Heart left ventricle (tissue), 16 donors: ENCODE results near the gene CLSTN3. TPM values are rescaled to one million over a fixed set of nuclear protein-coding genes. Genes with fewer than 3 reads are reported as not detected.

ENCODE experiments used
- ATAC-seq, 4 donors: fragments of 200-7000 bp; cut with Tn5 transposase; one replicate each; pipeline ENCODE4 v1.9.1; 2020 to 2022; ENCODE audit warnings: moderate library complexity in 4 of 4, mild to moderate bottlenecking in 3 of 4, moderate number of reproducible peaks in 1 of 4
- DNase-seq, 5 donors: peaks; one replicate each; pipeline ENCODE4 v3.0.0-alpha.2; 2020
- H3K27ac ChIP-seq, 12 donors: fragments of 200-600 bp; sonication (generic) in 4 of 12; one replicate each; pipeline versions ENCODE4 v1.5.0 to v1.8.0; 2016 to 2022; ENCODE audit warnings: mild to moderate bottlenecking in 2 of 12
- H3K27me3 ChIP-seq, 9 donors: fragments of 200-600 bp; sonication (generic) in 2 of 9; one replicate each; pipeline versions ENCODE4 v1.5.1 to v1.8.0; 2016 to 2022; ENCODE audit warnings: mild to moderate bottlenecking in 3 of 9
- H3K36me3 ChIP-seq, 9 donors: fragments of 200-600 bp; sonication (generic) in 2 of 9; one replicate each; pipeline versions ENCODE4 v1.5.0 to v1.8.0; 2018 to 2022; ENCODE audit warnings: mild to moderate bottlenecking in 2 of 9
- H3K4me1 ChIP-seq, 12 donors: fragments of 200-600 bp; sonication (generic) in 4 of 12; one replicate each; pipeline versions ENCODE4 v1.5.0 to v1.8.0; 2016 to 2022; ENCODE audit warnings: mild to moderate bottlenecking in 3 of 12
- H3K4me3 ChIP-seq, 12 donors: fragments of 200-600 bp; sonication (generic) in 4 of 12; one replicate each; pipeline versions ENCODE4 v1.5.0 to v1.8.0; 2017 to 2022; ENCODE audit warnings: mild to moderate bottlenecking in 9 of 12, moderate library complexity in 4 of 12
- H3K9me3 ChIP-seq, 12 donors: fragments of 200-600 bp; sonication (generic) in 4 of 12; one replicate each; pipeline versions ENCODE4 v1.5.0 to v1.8.0; 2016 to 2022; ENCODE audit warnings: mild to moderate bottlenecking in 1 of 12
- CTCF ChIP-seq, 12 donors: fragments of 200-600 bp; sonication (generic) in 4 of 12; IDR thresholded peaks; one replicate each; pipeline versions ENCODE4 v1.5.0 to v1.8.0; 2018 to 2022; ENCODE audit warnings: antibody characterized with exemption in 12 of 12, mild to moderate bottlenecking in 5 of 12
- POLR2A ChIP-seq, 2 donors: fragments of 450-650 bp; IDR thresholded peaks; one replicate each; pipeline ENCODE4 v1.6.1; 2017; ENCODE audit warnings: antibody characterized with exemption in 2 of 2, mild to moderate bottlenecking in 2 of 2, moderate library complexity in 2 of 2
- WGBS, 4 donors: extraction: QIAGEN DNeasy Blood & Tissue Kit in 2 of 4; methylation state at CpG; one replicate each; pipeline versions ENCODE4 v1.1.5 to v1.1.7; 2013 to 2018; 5-methylcytosine and 5-hydroxymethylcytosine counted together
- intact Hi-C, 10 donors: fragments of 100-400 bp; cut with DNase I; formaldehyde crosslinking; loops; one replicate each; pipeline versions ENCODE4 v1.11.1 to v1.14.2; 2022
- polyA plus RNA-seq, 2 donors: library from polyadenylated mRNA; stranded (reverse); fragments of 200-250 nt; gene quantifications; one replicate each; pipeline ENCODE4 v1.2.3, GENCODE V29; 2013
- total RNA-seq, 9 donors: library from RNA; depleted of rRNA in 2 of 9; stranded (reverse); fragments of >200 nt in 2 of 9; fragmentation: NEBNext Ultra II Directional in 3 of 9; extraction: Animal tissue kit (Norgen Biotek cat#: 25700) in 3 of 9; gene quantifications; one replicate each; pipeline versions ENCODE4 v1.1.0 to v1.2.4, GENCODE V29; 2016 to 2023
- donor health status: ischemic (EF 13 %, LVEDD 7.1; RV severe dilation, severe dysfunction).
- donor health status: healthy with polysubstance abuse.
- donor health status: DM: no; HTN: yes; CAD: no.
- donor health status: DM: no; HTN: no; CAD: no.
- donor health status: ischemic (EF 25% LVEDD 6.9; RV normal size, moderate dysfunction).
- donor health status: ischemic (EF 25% LVEDD 5.7; RV mildly dilated, moderate dysfunction).
- donor health status: healthy.
- donor health status: DM: yes; HTN: yes; CAD: no.
- donor health status: ischemic (EF 35%, LVEDD 5.7; RV mildly dilated, moderate dysfunction).
- donor health status: nonischemic (EF 11% LVEDD 7.7; RV severe dilation, severe dysfunction).
- donor health status: DM: yes; HTN: yes; CAD: no.
- donor health status: PGD.
- donor health status: ischemic (EF 29% LVEDD 5.4; RV normal size, mild dysfunction).
- donor health status: nonischemic (EF 23%, LVEDD 6.1; RV moderate dilation, normal function).

Gene CLSTN3
- total and polyA plus RNA-seq, 11 donors, result 3.1 to 18.7 (median 4.1) TPM

DNA sequence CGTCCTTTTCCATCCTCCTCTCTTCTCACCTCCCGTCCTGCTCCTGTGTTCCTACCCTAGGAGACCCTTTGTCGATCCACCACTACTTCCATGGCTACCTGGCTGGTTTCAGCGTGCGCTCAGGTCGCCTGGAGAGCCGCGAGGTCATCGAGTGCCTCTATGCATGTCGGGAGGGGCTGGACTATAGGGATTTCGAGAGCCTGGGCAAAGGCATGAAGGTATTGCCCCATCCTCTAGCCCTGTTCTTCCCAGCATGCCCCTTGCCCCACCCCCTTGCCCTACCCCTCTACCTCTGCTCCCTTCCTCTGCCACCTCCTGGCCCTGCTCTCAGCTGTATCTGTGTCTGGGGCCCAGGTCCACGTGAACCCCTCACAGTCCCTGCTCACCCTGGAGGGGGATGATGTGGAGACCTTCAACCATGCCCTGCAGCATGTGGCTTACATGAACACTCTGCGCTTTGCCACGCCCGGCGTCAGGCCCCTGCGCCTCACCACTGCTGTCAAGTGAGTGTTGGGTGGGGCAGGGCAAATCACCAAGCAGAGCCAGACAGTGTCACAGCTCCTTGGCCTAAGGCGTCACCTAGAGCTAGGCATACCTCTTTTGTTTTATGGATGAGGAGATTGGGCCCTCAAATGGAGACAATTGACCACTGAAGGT is 12.8 kb downstream of the CLSTN3 start:
- 95 to 96% (median 96%) methylated on average over 18 of the region's 18 CpGs for WGBS, 4 donors
- Histone ChIP-seq H3K36me3 (peaks cover 0 to 35% (median 0%) of the 10 kb centered on the region in 9 donors), H3K27ac (no peak overlapping the region), H3K4me3 (no peak overlapping the region), H3K9me3 (no peaks in the 10 kb centered on the region), H3K4me1 (peaks cover 0 to 4% (median 0%) of the 10 kb centered on the region in 12 donors), H3K27me3 (no peaks in the 10 kb centered on the region)
- DNase-seq, result no peak
- no peak for TF ChIP-seq POLR2A (IDR thresholded peaks at IDR 0.05)
- TF ChIP-seq CTCF (IDR thresholded peaks at IDR 0.05), result no peak
- intact Hi-C loops, result loop anchor here in 3 of 10 donors (5.0 to 10.0 kb wide), 2 partner anchors 44 to 492 kb away; partner anchors contain the start of gene PEX5 (in 2 of the 3)
- ATAC-seq, result no peak

- H3K36me3 ChIP-seq, result peaks cover 0 to 41% (median 0%) of the 10 kb centered on the region in 9 donors
- no peak for DNase-seq
- intact Hi-C loops, result loop anchor here in 3 of 10 donors (5.0 to 10.0 kb wide), 2 partner anchors 44 to 491 kb away; partner anchors contain the start of gene PEX5 (in 2 of the 3)
These were observed 13.4 kb downstream of the CLSTN3 start for GRCh38 chr12:7143564-7143963.

DNA sequence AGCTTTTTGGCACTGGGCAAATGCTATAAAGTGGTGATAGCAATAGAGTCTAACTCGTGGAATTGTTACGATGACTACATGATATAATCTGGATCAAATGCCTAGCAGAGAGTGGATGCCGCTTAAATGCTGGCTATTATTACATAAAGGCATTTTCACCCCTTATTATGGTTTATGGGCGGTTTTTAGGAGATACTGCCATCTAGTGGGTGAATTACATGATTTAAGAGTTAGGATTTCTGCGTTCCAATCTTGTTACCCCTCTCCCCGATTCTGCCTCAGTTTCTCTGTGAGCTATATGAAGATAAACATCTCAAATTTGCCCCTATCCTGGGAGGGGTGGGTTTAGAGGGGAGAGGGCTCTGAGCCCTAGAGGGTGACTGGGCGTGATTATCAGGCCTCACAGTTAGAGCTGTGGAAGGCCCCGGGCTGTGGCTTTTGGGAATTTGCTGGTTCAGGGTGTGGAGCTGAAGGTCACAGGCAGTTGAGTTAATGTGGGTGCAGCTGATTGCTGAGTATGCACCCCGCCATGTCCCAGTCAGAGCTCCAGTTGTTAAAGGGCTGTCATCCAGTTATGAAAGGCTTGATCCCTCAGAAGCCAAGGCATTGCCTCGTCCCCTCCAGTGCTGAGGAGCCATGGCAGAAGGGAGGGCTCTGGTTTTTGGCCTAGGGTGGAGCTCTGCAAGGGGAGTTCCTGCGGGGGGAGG is 14.4 kb downstream of the CLSTN3 start:
- H3K27me3 ChIP-seq, result no peaks in the 10 kb centered on the region
- H3K36me3 ChIP-seq, result peaks cover 0 to 51% (median 7%) of the 10 kb centered on the region in 9 donors
- no peaks in the 10 kb centered on the region for H3K9me3 ChIP-seq
- intact Hi-C loops, result loop anchor here in 3 of 10 donors (5.0 to 10.0 kb wide), 2 partner anchors 43 to 490 kb away; partner anchors contain the start of gene PEX5 (in 2 of the 3)
- H3K4me3 ChIP-seq, result no peak overlapping the region
- H3K27ac ChIP-seq, result peak overlapping the region in 1 of 12 donors; percentile 19
- ATAC-seq, result peak in 3 of 4 donors; percentile 21 to 61 (median 33)
- no peak for DNase-seq
- H3K4me1 ChIP-seq, result peaks cover 0 to 3% (median 0%) of the 10 kb centered on the region in 12 donors
- TF ChIP-seq CTCF (IDR thresholded peaks at IDR 0.05) (peak; percentile 36 to 72 (median 56)), POLR2A (IDR thresholded peaks at IDR 0.05) (no peak)
- 47 to 55% (median 52%) methylated on average over 11 of the region's 11 CpGs for WGBS, 4 donors

More at GRCh38 chr12:7143564-7143963, 13.4 kb downstream of the CLSTN3 start:
- Histone ChIP-seq H3K27ac (no peak overlapping the region), H3K4me3 (no peak overlapping the region), H3K27me3 (no peaks in the 10 kb centered on the region), H3K9me3 (no peaks in the 10 kb centered on the region), H3K4me1 (peaks cover 0 to 3% (median 0%) of the 10 kb centered on the region in 12 donors)
- 94 to 97% (median 96%) methylated on average over 7 of the region's 7 CpGs for WGBS, 4 donors
- TF ChIP-seq POLR2A (IDR thresholded peaks at IDR 0.05) (no peak), CTCF (IDR thresholded peaks at IDR 0.05) (no peak)
- ATAC-seq, result no peak

GRCh38 chr12:7145671-7146070 is 15.5 kb downstream of the CLSTN3 start:
- peaks cover 0 to 62% (median 9%) of the 10 kb centered on the region in 9 donors for H3K36me3 ChIP-seq
- WGBS, 4 donors, result 66 to 87% (median 74%) methylated on average over 4 of the region's 4 CpGs
- no peak overlapping the region for H3K27ac ChIP-seq
- H3K27me3 ChIP-seq, result no peaks in the 10 kb centered on the region
- ATAC-seq (no peak), DNase-seq (no peak)
- no peak overlapping the region for H3K4me3 ChIP-seq
- intact Hi-C loops, result loop anchor here in 1 of 10 donors (10.0 kb wide), 1 partner anchor 489 kb away; no protein-coding TSS in a partner anchor
- H3K9me3 ChIP-seq, result no peaks in the 10 kb centered on the region
- H3K4me1 ChIP-seq, result peaks cover 0 to 3% (median 0%) of the 10 kb centered on the region in 12 donors
- no peak for TF ChIP-seq CTCF (IDR thresholded peaks at IDR 0.05)
- no peak for TF ChIP-seq POLR2A (IDR thresholded peaks at IDR 0.05)
